ENCODE data around the gene RBM19.

Gene RBM19

DNA sequence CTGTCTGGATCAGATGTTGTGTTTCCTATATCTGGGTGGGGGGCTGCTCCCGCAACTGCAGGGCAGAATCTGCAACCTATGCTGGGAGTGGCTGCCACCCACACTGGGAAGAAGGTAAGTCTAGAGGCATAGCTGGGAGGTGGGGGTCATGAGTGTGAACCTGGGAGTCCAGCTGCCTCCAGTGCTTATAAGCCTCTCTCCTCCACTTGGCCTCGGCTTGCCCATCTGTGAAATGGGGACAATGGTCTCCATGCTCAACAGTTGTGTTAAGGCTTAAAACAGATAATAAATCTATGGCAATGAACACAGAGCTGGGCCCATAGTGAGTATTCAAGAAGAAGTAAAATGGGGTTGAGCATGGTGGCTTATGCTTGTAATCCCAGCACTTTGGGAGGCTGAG lies 90.0 kb downstream of the RBM19 start:
- TF ChIP-seq, protein P1, sequence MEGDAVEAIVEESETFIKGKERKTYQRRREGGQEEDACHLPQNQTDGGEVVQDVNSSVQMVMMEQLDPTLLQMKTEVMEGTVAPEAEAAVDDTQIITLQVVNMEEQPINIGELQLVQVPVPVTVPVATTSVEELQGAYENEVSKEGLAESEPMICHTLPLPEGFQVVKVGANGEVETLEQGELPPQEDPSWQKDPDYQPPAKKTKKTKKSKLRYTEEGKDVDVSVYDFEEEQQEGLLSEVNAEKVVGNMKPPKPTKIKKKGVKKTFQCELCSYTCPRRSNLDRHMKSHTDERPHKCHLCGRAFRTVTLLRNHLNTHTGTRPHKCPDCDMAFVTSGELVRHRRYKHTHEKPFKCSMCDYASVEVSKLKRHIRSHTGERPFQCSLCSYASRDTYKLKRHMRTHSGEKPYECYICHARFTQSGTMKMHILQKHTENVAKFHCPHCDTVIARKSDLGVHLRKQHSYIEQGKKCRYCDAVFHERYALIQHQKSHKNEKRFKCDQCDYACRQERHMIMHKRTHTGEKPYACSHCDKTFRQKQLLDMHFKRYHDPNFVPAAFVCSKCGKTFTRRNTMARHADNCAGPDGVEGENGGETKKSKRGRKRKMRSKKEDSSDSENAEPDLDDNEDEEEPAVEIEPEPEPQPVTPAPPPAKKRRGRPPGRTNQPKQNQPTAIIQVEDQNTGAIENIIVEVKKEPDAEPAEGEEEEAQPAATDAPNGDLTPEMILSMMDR (IDR thresholded peaks at IDR 0.05; ENCODE audit: borderline replicate concordance, control extremely low read depth, extremely low read depth, insufficient read depth, missing control alignments) = no peak
- in situ Hi-C loops (cut with MboI; ENCODE audit: low sequenced_read_pairs, unreplicated experiment) = no loop called here
- no peak for DNase-seq (ENCODE audit: low spot score)

DNA sequence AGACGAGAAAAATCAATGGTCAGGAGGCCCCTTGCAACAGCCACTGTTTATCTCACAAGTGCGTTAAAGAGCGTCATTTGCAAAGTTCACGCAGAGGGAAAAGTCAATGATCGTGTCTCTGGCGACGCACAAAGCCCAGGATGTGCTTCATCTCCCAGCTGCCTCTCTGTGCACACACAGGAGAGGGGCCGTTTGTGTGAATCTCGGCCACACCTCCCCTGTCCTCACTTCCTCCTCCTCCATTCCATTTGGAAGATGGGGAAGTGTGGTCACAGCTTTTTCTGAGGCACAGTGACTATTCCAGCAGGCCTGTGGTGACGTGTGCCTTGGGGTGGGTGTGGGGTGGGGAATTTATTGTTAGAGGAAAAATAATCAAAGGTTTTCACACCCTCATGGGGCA lies 90.4 kb downstream of the RBM19 start:
- TF ChIP-seq, protein P1 (IDR thresholded peaks at IDR 0.05; ENCODE audit: borderline replicate concordance, control extremely low read depth, extremely low read depth, insufficient read depth, missing control alignments) = no peak
- in situ Hi-C loops (cut with MboI; ENCODE audit: low sequenced_read_pairs, unreplicated experiment) = no loop called here
- no peak for DNase-seq (ENCODE audit: low spot score)

DNA sequence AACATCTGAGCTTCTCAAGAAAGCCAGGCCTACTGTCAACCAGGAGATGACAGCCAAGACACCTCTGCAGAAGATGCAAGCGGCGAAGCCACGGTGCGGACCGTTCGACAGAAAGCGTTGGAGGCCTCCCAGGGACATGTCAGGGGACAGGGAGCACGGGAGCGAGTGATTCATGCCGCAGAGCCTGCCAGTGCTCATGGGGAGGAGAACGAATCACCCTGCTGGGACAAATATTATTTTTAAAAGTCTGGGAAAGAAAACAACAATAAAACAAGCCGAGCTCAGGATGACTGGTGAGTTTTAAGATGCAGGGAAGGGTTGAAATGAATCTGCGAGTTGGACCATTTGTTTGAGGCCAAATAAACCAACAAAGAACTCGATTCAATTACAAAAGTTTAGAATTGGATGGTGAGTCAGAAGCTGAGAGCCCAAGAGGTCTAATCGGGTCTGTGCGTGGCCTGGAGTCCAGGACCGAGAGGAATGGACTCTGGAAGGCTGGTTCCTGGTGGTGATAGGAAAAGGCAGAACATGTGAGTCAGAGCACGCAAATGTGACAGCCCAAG lies 91.0 kb downstream of the RBM19 start:
- no peak for DNase-seq (ENCODE audit: low spot score)
- in situ Hi-C loops (cut with MboI; ENCODE audit: low sequenced_read_pairs, unreplicated experiment) = no loop called here
- TF ChIP-seq, protein P1 (IDR thresholded peaks at IDR 0.05; ENCODE audit: borderline replicate concordance, control extremely low read depth, extremely low read depth, insufficient read depth, missing control alignments) = no peak

DNA sequence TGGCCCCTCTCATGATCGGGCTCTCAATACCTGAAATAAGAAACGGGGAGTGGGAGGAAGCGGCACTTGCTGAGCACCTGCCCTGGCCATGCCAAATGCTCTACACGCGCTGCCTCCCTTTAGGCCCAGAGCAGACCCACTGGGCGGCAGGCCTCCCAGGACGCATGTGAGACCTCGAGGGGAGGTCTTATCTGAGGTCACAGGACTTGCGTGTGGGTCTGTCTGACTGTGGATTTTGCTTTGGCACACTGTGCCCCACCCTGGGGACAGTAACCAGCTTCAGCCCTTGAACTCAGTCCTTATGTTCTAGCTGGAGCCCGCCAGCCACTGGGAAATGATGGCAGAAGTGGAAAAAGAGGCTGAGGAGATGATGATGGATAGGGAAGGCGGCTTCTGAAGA lies 91.8 kb downstream of the RBM19 start:
- in situ Hi-C loops (cut with MboI; ENCODE audit: low sequenced_read_pairs, unreplicated experiment) = no loop called here
- TF ChIP-seq, protein P1 (IDR thresholded peaks at IDR 0.05; ENCODE audit: borderline replicate concordance, control extremely low read depth, extremely low read depth, insufficient read depth, missing control alignments) = no peak
- DNase-seq (ENCODE audit: low spot score) = no peak

DNA sequence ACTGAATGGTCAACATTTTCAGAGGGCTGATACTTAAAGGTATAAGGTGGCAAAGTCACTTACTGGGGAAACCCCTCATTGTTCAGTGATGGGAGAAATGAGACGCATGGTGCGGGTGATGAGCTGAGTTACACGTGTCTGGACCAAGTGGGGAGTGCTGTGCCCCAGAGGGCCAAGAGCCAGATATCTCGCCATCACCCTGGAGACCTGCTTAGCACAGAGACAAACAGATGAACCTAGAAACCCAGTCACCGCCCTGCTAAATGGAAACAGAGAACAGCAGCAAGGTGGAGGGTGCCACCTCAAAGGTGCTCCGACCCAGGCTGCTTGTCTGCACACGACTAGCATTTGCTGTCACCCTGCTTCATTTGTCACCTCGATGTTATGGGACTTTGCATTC lies 92.4 kb downstream of the RBM19 start:
- in situ Hi-C loops (cut with MboI; ENCODE audit: low sequenced_read_pairs, unreplicated experiment) = no loop called here
- TF ChIP-seq, protein P1 (IDR thresholded peaks at IDR 0.05; ENCODE audit: borderline replicate concordance, control extremely low read depth, extremely low read depth, insufficient read depth, missing control alignments) = no peak

DNA sequence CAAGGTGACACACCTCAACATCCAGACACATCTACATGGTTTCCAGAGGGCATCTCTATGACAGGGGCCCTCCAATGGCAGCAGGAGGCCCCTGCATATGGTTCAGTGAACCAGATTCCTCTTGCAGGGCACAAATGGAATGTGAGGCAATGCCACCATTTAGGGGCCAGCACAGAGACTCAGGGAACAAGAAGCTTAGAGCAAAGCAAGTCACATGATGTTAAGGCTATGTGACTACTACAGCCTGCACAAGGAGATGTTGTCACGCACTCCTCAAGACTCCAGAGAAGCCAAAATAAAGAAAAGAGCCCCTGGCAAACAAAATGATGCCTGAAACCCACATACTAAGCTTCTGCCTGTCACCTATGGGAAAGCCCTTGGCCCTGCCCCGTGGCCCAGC lies 95.2 kb downstream of the RBM19 start:
- TF ChIP-seq, protein P1 (IDR thresholded peaks at IDR 0.05; ENCODE audit: borderline replicate concordance, control extremely low read depth, extremely low read depth, insufficient read depth, missing control alignments) = no peak
- in situ Hi-C loops (cut with MboI; ENCODE audit: low sequenced_read_pairs, unreplicated experiment) = no loop called here
- DNase-seq (ENCODE audit: low spot score) = no peak

More for the DNA sequence above, 92.4 kb downstream of the RBM19 start:
- DNase-seq (ENCODE audit: low spot score) = no peak

Measured in GM13976 (cell line).